ENCODE data around the gene ST3GAL4. TPM values are rescaled to one million over a fixed set of nuclear protein-coding genes. Genes with fewer than 3 reads are reported as not detected.
"Not testable (repeated sequence)": the region's sequence is repeated elsewhere in the genome, so short reads cannot be mapped to it uniquely, and the experiment has no call there.

Gene ST3GAL4
- total RNA-seq, 1 experiment from 2014 or later: 13.1 TPM

DNA sequence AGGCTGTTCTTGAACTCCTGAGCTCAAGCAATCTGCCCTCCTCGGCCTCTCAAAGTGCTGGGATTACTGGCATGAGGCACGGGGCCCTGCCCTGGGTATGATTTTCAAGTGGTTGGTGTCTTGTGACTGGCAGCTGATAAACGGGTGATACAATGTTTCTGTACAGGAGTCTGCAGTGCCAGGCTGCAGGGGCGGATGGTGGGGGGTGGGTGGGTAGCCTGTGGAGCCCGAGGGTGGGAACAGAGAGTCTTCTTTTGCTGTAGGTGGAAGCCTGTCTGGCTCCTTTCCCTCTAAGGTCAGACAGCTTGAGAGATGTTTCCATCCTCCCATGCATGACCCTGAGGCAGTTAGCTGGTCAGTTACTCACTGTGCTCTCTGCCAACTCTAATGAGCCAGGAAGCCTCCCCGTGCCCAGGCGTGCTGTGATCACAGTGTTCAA, 39.2 kb downstream of the ST3GAL4 start:
- CTCF ChIA-PET; H3K4me2 ChIP-seq (ENCODE audit: low read length); DNase-seq (ENCODE audit: low read depth, low spot score); H3K9me2 ChIP-seq (ENCODE audit: insufficient read depth); ATAC-seq; H2AFZ ChIP-seq (ENCODE audit: low read depth, low read length, poor library complexity, severe bottlenecking); H3K79me2 ChIP-seq (ENCODE audit: insufficient read depth, low read length); H3K9me3 ChIP-seq (ENCODE audit: control insufficient read depth in 1 of 2, insufficient read depth in 1 of 2, low read depth in 1 of 2, low read length in 2 of 2); H3K27ac ChIP-seq (ENCODE audit: low read depth, low read length); H4K20me1 ChIP-seq (ENCODE audit: insufficient read depth); H3K4me3 ChIP-seq (replicated peaks in 1 of 2; ENCODE audit: low read depth in 1 of 2, low read length in 2 of 2); intact Hi-C loops (cut with micrococcal nuclease); H3K9ac ChIP-seq (ENCODE audit: low read length); H3K4me1 ChIP-seq (ENCODE audit: control insufficient read depth in 1 of 2, insufficient read depth in 2 of 2, low read length in 2 of 2); BruUV-seq (replicated peaks); RAD21 ChIA-PET (ENCODE audit: low non-redundant PET in 1 of 2, low total read pairs in 2 of 2, uncharacterized antibody in 2 of 2, unreplicated experiment in 2 of 2); H3K27me3 ChIP-seq (ENCODE audit: insufficient read depth, low read length); H3K36me3 ChIP-seq (ENCODE audit: control insufficient read depth in 1 of 2, insufficient read depth in 2 of 2, low read length in 2 of 2); POLR2A ChIA-PET: not testable (repeated sequence)

DNA sequence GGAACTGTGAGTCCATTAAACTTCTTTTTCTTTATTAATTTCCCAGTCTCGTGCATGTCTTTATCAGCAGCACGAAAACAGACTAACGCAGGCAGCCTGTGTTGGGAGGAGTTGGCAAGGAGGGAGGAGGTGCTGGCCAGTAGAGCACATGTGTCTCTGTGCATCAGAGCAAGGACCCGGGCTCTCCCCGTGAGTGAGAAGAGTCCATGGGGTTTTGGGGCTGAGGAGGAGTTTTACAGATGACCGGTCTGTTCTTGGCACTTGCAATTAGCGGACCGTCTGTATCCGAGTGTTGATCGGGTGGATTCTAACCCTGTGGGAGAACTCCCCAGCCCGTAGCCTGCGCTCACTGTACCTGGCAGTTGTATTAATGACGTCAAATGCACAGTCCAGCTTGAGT, 40.3 kb downstream of the ST3GAL4 start:
- intact Hi-C loops (cut with micrococcal nuclease); RAD21 ChIA-PET (ENCODE audit: low non-redundant PET in 1 of 2, low total read pairs in 2 of 2, uncharacterized antibody in 2 of 2, unreplicated experiment in 2 of 2); H2AFZ ChIP-seq (ENCODE audit: low read depth, low read length, poor library complexity, severe bottlenecking); H3K36me3 ChIP-seq (ENCODE audit: control insufficient read depth in 1 of 2, insufficient read depth in 2 of 2, low read length in 2 of 2); H3K9me3 ChIP-seq (ENCODE audit: control insufficient read depth in 1 of 2, insufficient read depth in 1 of 2, low read depth in 1 of 2, low read length in 2 of 2); H3K27ac ChIP-seq (ENCODE audit: low read depth, low read length); H3K4me2 ChIP-seq (ENCODE audit: low read length); H3K9ac ChIP-seq (ENCODE audit: low read length); POLR2A ChIA-PET; CTCF ChIA-PET; BruUV-seq (replicated peaks); H4K20me1 ChIP-seq (ENCODE audit: insufficient read depth); DNase-seq (ENCODE audit: low read depth, low spot score); ATAC-seq; H3K4me1 ChIP-seq (ENCODE audit: control insufficient read depth in 1 of 2, insufficient read depth in 2 of 2, low read length in 2 of 2); H3K27me3 ChIP-seq (ENCODE audit: insufficient read depth, low read length); H3K4me3 ChIP-seq (replicated peaks in 1 of 2; ENCODE audit: low read depth in 1 of 2, low read length in 2 of 2); H3K9me2 ChIP-seq (ENCODE audit: insufficient read depth); H3K79me2 ChIP-seq (ENCODE audit: insufficient read depth, low read length): not testable (repeated sequence)

GRCh38 chr11:126396266-126396665, 40.8 kb downstream of the ST3GAL4 start:
- H3K27ac ChIP-seq (ENCODE audit: low read depth, low read length); H3K9ac ChIP-seq (ENCODE audit: low read length); H3K9me2 ChIP-seq (ENCODE audit: insufficient read depth); H3K4me3 ChIP-seq (replicated peaks in 1 of 2; ENCODE audit: low read depth in 1 of 2, low read length in 2 of 2); ATAC-seq; CTCF ChIA-PET; H2AFZ ChIP-seq (ENCODE audit: low read depth, low read length, poor library complexity, severe bottlenecking); DNase-seq (ENCODE audit: low read depth, low spot score); H3K79me2 ChIP-seq (ENCODE audit: insufficient read depth, low read length); H3K4me1 ChIP-seq (ENCODE audit: control insufficient read depth in 1 of 2, insufficient read depth in 2 of 2, low read length in 2 of 2); H3K36me3 ChIP-seq (ENCODE audit: control insufficient read depth in 1 of 2, insufficient read depth in 2 of 2, low read length in 2 of 2); intact Hi-C loops (cut with micrococcal nuclease); H4K20me1 ChIP-seq (ENCODE audit: insufficient read depth); BruUV-seq (replicated peaks); H3K4me2 ChIP-seq (ENCODE audit: low read length); POLR2A ChIA-PET; H3K9me3 ChIP-seq (ENCODE audit: control insufficient read depth in 1 of 2, insufficient read depth in 1 of 2, low read depth in 1 of 2, low read length in 2 of 2); H3K27me3 ChIP-seq (ENCODE audit: insufficient read depth, low read length); RAD21 ChIA-PET (ENCODE audit: low non-redundant PET in 1 of 2, low total read pairs in 2 of 2, uncharacterized antibody in 2 of 2, unreplicated experiment in 2 of 2): not testable (repeated sequence)

Measured in HCT116 (cell line).